CD4-positive, alpha-beta T cell treated with Interleukin-15 for 4 hours (primary cell): ENCODE results near the gene INSIG2.

Experiments
- DNase-seq: peaks from one replicate; pipeline ENCODE4 v3.0.0-alpha.2; 2020; ENCODE audit warnings: low spot score

INSIG2 gene

GRCh38 chr2:118102433-118103082 is 14.3 kb downstream of the INSIG2 start:
- no peak for DNase-seq

GRCh38 chr2:118103951-118104940 is 16.0 kb downstream of the INSIG2 start:
- DNase-seq, result no peak

DNA sequence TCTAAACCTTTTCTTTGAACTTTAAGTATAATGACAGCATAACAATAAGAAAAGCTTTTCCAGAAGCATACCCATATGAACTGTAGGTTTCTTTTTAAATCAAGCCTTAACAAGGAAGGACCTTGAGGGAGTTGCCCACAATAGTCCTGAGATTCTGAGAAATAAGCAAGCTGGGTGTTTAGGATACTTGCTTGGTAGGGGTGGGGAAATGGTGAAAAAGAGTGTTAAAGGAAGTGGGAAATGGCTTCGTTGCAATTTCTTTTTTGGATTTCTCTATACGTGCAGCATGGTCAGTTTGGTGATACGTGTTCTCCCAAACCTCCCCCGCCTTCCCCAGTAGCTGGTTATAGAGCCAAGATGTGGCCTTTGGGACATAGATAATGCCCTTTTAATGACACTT is 17.2 kb downstream of the INSIG2 start:
- no peak for DNase-seq

DNA sequence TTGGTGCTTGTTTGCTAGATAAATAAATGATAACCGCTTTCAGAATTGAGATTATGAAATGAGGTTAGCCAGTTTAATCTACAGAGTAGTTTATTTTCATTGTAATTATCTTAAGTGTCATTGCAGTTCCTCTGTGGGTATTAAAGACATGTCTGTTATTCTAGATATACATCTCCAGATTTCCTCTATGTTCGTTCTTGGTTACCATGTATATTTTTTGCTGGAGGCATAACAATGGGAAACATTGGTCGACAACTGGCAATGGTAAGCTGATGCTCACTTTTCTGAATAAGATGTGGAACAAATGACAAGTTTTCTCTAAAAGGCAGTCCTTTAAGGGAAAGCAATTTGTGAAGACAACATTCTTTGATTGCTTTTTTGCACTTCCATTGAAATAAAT is 18.7 kb downstream of the INSIG2 start:
- no peak for DNase-seq

DNA sequence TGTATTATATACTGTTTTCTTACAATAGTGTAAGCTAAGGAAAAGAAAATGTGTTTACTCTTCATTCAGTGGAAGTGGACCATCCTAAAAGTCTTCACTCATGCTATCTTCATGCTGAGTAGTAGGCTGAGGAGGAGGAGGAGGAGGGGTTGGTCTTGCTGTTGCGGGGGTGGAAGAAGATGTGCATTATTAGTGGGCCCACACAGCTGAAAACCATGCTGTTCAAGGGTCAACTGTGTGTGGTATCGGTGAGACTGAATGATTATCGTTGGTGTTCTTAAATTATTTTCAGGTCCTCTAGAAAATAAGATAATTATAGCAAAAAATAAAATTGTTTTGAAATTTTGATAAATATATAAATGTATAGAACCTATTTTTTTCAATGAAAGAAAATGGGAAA is 22.0 kb downstream of the INSIG2 start:
- no peak for DNase-seq

GRCh38 chr2:118110991-118111390 is 22.7 kb downstream of the INSIG2 start:
- DNase-seq, result no peak

DNA sequence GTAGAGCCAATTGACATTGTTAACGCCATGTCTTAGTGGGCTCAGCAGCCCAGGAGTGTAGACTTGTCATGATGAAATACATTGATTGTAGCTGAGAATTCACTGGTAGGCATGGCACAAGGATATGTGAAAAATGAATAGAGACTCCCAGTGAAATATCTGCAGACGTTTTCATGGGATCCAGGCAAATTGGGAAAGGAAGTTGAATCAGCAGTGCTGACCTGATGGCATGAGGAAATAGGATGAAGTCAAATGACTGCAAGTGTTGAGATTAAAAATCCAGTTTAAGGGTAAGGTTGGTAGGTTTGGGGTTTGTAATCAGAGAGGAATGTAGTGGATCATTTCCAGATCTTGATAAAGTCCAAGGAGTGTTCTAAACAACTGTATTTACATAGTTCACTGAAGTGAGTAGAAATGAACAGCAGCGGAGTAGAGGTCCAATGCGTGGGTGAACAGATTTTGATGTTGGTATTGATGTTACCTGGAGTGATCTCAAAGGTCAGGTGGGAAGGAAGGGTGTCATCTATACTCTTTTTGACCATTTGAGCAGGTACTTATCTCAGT is 24.6 kb downstream of the INSIG2 start:
- no peak for DNase-seq

DNA sequence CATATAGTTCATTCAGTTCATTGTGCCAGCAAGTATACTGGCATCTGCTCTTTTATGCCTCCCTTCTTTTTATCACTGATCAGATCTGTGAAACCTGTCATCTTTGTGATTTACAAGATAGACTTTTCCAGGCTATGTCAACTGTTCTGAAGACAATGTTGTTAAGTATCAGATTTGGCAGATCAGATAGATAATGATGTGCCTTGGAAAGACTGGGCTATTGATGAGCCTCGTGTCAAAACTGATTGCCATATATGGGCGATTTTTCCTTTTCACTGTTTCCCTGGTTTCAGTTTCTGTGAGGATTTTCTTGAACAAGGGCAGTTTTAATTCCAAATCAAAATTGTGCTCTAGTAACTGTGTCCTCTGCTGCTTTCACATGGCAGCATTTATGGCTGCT is 26.6 kb downstream of the INSIG2 start:
- DNase-seq, result no peak

GRCh38 chr2:118115761-118116160 is 27.5 kb downstream of the INSIG2 start:
- no peak for DNase-seq

DNA sequence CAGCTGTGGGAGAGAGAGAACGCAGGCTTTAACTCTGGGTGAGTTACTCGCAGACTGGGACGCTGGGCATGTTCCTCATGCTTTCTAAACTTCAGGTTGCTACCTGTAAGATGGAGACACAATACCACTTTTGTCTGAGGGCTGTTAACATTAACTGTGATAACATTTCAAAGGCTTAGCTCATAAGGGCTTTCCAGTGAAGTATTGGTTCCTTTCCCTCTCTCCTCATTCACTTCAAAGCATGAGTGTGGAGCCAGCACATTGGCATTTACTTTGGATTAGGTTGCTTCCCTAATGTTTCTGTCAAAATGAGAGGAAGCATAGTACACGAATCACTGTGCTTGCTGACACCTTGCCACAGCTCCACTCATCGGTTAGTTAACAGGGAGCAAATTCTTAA is 30.2 kb downstream of the INSIG2 start:
- DNase-seq, result no peak

- DNase-seq, result no peak
Measured at GRCh38 chr2:118119158-118119727, 31.0 kb downstream of the INSIG2 start.

GRCh38 chr2:118119761-118120400 is 31.6 kb downstream of the INSIG2 start:
- DNase-seq, result no peak

DNA sequence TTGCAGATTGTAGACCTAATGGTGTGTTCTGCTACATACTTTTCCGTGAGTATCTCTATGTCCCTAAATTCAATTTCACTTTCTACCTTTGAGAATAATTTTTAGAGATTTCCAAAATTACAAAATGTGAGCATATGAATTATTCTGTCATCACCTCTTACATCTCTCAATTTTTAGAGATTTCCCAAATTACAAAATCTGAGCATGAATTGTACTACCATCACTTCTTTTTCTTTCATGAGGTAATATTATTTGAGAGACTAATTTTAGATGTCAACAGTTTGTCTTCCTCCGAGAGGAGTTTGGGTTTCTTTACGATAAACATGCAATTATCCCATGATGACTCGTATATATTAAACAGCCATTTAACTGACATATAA is 32.1 kb downstream of the INSIG2 start:
- no peak for DNase-seq

DNA sequence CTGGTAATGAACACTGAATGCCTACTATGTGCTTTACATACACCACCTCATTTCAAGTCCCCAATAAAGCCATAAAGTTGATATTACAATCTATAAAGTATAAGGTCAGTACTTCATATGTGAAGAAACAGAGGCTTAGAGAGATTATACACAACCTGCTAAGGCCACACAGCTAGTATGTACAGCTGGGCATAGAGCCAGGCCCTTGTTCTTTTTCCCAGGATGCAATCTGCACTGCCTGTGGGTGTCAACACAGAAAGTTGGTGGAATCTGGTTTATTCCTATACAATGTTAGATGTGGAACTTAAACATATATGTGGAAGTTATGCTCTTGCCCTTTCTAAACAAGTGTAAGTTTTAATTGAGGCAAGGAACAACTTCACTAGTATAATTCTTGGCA is 32.8 kb downstream of the INSIG2 start:
- no peak for DNase-seq

GRCh38 chr2:118121986-118122524 is 33.8 kb downstream of the INSIG2 start:
- DNase-seq, result no peak

DNA sequence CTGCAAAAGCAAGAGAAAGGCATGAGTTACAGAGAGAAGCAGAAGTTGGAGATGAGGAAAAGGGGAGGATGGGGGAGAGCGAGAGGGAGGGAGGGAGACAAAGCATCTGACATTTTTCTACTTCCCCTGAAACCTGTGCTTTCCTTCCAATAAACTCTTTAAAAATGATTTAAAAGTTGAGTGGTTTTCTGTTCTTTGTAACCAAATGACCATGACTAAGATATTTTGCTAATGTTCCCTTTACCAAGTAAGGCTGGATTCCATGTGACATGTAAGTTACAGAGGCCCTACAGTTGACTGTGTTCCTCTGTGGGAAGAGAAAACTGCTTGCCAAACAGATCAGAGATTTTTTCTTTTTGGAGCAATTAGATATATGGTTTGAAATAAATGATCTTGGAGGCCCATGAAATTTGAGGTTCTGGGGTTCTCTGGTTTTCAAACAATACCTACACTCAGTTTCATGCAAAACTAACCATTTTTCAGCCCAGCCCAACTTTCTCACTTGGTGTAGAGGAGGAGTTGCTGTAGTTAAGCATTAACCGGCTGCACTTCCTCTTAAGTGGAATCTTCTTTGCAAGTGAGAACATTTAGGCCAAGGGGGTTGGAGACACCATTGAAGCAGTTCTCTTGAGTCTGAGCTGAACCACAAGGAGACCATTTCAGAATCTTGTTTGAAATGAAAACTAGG is 34.5 kb downstream of the INSIG2 start:
- DNase-seq, result no peak

DNA sequence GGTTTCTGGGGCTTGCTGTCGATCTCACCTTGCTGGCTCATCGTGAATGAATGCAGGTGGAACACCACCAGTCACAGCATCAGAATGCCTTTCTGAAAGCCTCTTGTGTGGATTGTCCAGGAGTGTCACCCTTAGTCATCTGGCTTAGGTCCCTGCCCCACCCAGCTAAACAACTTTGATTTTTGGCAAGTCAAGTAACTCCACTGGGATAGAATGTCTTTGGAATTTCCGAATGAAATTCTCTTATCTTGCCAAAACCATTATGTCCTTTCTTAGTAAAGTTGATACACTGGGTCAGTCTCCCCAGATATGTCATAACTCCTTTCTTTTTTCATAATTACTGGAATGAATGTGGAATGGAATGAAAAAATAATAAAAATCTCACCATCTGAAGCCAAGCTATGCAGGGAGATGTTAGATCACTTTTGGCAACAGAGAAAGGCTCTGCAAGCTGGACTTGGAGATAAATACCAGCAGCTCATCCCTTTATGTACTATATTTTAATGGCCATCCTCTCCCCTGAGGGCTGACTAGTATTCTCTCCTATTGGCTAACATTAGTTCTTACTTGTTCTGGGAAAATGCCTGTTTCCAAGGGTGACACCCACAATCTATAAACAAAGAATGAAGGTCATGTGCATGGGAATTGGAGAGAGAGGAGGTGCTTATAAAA is 35.4 kb downstream of the INSIG2 start:
- DNase-seq, result no peak

- no peak for DNase-seq
Measured at GRCh38 chr2:118124288-118124891, 36.1 kb downstream of the INSIG2 start.

DNA sequence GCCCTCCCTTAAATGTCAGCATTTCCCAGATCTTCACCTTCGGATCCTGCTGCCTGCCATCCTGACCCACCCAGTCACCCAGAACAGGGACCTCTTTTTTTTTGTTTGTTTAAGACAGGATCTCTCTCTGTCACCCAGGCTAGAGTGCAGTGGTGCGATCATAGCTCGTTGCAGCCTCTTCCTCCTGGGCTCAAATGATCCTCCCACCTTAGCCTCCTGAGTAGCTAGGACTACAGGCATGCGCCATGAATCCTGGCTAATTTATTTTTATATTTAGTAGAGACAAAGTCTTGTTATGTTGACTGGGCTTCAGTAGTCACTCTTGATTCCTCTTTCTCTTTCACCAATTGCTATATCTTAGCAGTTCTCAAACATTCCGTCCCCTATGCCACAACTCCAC is 39.0 kb downstream of the INSIG2 start:
- DNase-seq, result no peak

- no peak for DNase-seq
Measured at GRCh38 chr2:118128826-118129225, 40.6 kb downstream of the INSIG2 start.
